ENCODE data around the gene RPL38.

The RPL38 gene

DNA sequence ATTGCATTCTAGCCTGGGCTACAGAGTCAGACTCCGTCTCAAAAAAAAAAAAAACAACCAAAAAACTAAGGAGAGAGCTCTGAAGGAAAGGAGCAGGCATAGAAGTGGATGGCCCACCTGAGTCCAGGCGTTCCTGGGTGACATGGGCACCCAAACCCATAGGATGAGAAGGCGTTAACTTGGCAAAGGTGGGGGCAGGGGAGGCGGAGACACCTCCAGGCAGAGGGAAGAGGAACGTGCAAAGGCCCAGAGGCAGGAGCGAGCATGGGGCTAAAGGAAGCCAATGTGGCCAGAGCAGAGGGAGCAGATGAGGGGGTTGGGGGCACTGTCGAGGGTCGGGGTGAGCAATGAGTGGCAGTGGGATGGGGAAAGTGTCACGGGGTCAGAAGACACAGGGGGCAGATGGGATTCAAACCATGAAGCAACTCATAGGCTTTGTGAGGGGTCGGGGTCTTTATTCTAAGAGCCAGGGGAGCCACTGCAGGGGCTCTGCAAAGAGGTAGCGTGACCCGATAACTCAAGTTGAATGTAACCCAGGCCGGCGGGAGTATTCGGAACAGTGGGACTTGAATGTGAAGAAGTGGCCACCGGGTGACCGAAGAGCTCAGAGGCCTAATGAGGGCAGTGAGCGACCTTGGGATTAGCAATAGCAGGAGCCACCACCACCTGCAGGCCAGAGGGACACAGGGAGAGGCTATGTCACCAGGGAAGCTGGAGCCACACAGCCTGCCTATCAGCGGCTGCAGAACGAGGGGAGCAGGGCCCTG lies 21.7 kb downstream of the RPL38 start:
- DNase-seq = no peak

DNA sequence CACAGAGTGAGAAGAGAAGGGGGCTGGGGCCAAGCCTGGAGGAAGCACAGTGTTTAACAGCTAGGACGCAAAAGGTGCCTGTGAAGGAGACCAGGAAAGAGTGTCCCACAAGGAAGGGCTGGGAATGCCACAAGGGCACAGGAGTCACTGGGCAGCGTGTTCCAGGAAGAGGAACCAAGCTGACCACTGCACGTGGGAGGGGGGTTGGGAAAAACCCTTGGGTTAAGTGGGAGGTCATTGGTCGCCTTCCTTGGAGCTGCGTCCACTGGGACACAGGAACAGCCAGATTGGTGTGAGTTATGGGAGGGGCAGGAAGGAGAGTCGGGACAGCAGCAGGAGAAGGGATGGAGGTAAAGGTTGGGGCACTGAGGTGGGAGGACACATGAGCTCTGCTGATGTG lies 22.8 kb downstream of the RPL38 start:
- no peak for DNase-seq

DNA sequence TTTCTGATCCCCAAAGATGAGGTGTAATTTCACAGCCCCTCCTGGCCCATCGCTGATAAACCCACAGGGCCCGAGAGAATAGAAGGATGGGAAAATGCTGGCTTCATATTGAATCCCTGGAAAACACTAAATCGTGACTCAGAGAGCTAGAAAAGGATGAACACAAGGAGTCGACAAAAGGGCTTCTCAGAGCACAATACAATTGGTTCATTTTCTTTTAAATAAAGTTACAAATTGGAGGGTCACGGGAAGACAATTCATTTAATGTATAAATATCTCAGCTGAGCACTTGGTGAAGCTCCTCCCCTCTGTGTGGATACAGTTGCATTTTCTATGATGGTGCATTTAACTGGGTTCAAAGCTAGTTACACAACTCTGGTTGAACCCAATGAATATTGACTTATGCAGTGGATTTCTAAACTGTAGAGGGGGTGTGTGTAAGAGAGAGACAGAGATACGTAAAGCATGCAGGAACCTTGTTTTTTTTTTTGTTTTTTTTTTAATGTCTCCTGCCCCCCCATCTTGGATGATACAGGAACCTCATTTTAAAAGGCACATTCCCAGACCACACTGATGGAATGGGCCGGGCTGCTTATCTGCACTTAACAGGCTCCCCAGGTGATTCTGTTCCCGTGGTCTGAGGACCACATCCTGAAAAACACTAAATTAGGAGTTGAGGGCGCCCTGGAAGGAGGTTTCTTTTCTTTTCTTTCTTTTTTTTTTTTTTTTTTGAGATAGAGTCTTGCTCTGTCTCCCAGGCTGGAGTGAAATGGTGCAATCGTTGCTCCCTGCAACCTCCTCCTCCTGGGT lies 24.0 kb downstream of the RPL38 start:
- no peak for DNase-seq

GRCh38 chr17:74228306-74228978 lies 25.0 kb downstream of the RPL38 start:
- no peak for DNase-seq

DNA sequence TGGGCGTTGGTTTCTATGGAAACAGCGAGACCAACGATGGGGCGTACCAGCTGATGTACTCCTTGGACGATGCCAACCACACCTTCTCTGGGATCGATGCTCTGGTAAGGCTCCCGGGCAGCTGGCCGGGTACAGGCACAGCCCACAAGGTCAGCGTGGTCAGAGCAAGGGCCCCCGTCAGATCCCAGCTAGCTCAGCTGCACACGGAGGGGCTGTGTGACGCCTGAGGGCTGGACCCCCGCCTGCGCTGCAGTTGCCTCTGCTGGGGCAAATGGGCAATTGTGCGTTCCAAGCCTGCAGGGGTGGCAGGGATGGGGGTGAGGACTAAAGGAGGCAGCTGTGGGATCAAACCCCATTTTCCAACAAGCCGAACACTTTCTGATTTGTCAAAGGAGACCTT lies 27.4 kb downstream of the RPL38 start:
- DNase-seq = no peak

- no peak for DNase-seq
Observed at GRCh38 chr17:74231928-74232907, 28.7 kb downstream of the RPL38 start.

- no peak for DNase-seq
Observed at GRCh38 chr17:74233937-74234336, 30.5 kb downstream of the RPL38 start.

GRCh38 chr17:74234486-74234885 lies 31.0 kb downstream of the RPL38 start:
- DNase-seq = no peak

GRCh38 chr17:74235040-74235581 lies 31.6 kb downstream of the RPL38 start:
- DNase-seq = peak in 47 of 56 donors; percentile 8 to 88 (median 60)

DNA sequence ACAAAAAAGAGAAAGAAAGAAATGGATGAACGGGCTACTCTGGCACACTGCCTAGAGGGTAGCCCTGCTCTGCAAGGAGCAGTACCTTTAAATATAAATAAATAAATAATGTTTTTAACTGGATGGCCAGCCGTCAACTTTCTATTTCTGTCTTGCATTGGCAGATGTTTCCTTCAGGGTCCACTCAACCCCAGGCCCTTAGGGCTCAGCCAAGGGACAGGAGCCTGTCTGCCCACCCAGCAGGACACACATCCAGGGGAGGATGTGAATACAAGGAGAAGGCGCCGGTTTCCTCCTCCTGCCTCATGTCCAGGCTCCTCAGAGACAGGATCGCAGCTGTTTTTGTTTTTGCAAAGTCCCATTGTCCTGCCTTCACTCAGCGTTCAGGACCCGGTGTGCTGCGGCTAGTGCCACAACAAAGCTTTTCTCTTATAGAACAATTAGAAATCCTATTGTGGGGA lies 32.5 kb downstream of the RPL38 start:
- DNase-seq = peak in 10 of 56 donors; percentile 9 to 45 (median 24)

- no peak for DNase-seq
Observed at GRCh38 chr17:74237321-74237720, 33.8 kb downstream of the RPL38 start.

DNA sequence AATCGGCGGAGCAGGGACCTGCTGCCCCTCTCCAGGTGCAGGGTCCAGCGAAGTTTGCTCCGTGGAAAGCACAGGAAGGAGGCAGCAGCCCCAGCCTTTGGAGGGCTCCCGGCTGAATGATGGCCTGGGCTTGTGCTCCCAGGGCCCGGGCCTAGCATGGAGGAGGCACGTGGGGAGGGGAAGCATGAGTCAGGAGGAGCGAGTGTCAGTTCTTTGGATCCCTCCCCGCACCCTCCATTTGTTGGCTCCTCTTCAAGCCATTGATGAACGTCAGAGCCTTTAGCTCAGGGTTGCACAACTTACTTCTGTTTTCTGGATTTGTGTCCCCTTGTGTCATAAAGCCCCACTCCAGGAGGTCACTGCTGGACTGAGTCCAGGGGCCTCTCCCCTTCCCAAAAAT lies 35.7 kb downstream of the RPL38 start:
- peak in 1 of 56 donors; percentile 34 for DNase-seq

DNA sequence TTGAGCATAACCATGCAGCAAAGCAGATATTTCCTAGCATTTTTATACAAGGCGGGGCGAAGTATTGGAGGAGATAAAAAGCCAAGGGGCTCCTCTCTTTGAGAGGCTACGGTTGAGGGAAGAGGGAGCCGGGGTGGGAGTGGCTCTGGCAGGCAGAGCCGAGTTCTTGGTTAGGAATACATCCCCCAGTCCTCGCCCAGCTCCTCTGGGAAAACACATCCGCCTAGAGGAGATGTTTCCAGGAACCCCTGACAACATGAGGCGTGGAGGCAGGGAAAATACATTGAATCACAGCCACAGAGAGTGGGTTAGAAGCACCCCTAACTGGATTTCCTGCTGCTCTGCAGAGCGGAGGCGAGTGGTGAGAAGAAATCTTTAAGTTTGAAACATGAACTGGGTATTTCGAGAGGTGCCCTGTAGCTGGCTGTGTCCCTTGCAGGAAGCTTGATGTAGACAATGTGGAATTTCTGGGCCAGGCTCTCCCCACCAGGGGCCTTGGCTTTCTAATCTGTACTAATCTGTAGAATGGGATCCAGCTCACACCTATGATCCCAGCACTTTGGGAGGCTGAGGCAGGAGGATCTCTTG lies 37.2 kb downstream of the RPL38 start:
- DNase-seq = peak in 15 of 56 donors; percentile 11 to 47 (median 29)

- DNase-seq = peak in 32 of 56 donors; percentile 16 to 69 (median 35)
Observed at GRCh38 chr17:74241431-74241830, 38.0 kb downstream of the RPL38 start.

DNA sequence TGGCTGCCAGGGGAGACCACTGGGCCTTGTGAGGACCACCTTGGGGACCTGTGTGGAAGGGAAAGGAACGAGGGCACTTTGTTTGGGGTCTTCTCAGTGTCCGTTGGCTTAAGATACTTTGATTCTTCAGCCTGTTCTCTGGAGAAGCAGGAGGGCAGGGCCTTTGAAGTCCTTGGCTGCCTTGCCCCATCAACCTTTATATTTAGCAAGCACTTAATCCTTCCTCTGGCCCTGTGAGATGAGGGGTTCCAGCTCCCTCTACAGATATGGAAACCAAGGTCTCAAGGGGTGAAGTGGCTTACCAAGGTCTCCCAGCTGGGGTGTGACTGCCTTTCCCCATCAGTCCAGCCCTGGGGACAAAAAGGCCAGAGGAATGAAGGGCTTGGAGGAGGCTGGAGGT lies 38.4 kb downstream of the RPL38 start:
- DNase-seq = no peak

- peak in 40 of 56 donors; percentile 17 to 75 (median 40) for DNase-seq
Observed at GRCh38 chr17:74243013-74243755, 39.7 kb downstream of the RPL38 start.

DNA sequence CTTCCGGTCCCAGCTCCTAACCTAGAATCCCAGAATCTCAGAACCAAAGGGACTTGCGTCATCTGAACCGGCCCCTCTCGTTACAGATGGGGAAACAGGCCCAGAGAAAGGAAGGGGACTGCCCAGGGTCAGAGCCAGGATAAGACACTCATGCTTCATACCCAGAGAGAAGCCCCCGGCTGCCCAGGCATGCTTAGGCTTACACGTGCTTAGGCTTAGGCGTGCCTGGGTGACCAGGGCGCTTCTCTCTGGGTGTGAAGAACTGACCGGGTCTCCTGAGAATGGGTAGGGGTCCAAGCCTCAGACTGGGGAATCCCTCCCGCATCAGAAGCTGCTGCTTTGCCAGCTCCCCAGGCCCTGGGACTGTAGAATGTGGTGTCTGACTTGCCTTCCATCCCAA lies 40.6 kb downstream of the RPL38 start:
- DNase-seq = no peak

DNA sequence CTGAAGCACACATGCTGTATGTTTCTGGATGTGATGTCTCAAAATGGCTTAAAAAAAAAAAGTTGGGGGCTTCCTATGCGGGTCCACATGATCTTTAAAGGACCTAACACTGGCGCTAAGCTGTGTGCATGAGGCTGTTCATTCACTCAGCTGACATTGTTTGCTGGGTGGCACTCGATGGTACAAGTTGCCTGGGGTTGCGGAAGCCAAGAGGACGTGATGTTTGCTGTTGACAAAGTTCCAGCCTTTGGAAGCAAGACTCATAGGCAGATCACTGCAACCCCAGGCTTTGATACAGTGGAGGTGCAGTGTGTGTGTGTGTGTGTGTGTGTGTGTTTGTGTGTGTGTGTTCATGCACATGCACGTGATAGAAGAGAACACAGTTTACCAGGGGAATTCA lies 41.1 kb downstream of the RPL38 start:
- DNase-seq = peak in 46 of 56 donors; percentile 14 to 87 (median 58)

Measured in amygdala (tissue), 56 donors.